CD14-positive monocyte (primary cell): Measurements from ENCODE around the gene KAT6B. TPM values are rescaled to one million over a fixed set of nuclear protein-coding genes. Genes with fewer than 3 reads are reported as not detected.

Source experiments
- DNase-seq, 3 donors: peaks; one replicate each; pipeline ENCODE4 v3.0.0-alpha.2; 2011 to 2022
- H2AFZ ChIP-seq: 2 replicates; pipeline ENCODE4 v1.6.0; 2012; ENCODE audit warnings: mild to moderate bottlenecking, low read depth, low read length, inconsistent platforms; ENCODE audit not compliant: insufficient read depth, poor library complexity, severe bottlenecking
- H3K27ac ChIP-seq, 2 donors: 1 replicate in 1 of 2; 2 replicates in 1 of 2; pipeline ENCODE4 v1.5.1; 2012 to 2013; ENCODE audit warnings: low read length in 2 of 2, control low read depth in 1 of 2, inconsistent platforms in 1 of 2, low read depth in 1 of 2, mild to moderate bottlenecking in 1 of 2
- H3K27me3 ChIP-seq, 2 donors: one replicate each; pipeline versions ENCODE4 v1.6.0 to v1.6.1; 2011 to 2013; ENCODE audit warnings: low read length in 2 of 2; ENCODE audit not compliant: control insufficient read depth in 2 of 2, insufficient read depth in 2 of 2
- H3K36me3 ChIP-seq, 2 donors: replicated peaks in 1 of 2; 1 replicate in 1 of 2; 2 replicates in 1 of 2; pipeline versions ENCODE4 v1.5.1 to v1.6.1; 2012 to 2013; ENCODE audit warnings: low read length in 2 of 2, control low read depth in 1 of 2, inconsistent platforms in 1 of 2, mild to moderate bottlenecking in 1 of 2; ENCODE audit not compliant: insufficient read depth in 2 of 2, control insufficient read depth in 1 of 2
- H3K4me1 ChIP-seq, 2 donors: 1 replicate in 1 of 2; 2 replicates in 1 of 2; pipeline versions ENCODE4 v1.5.1 to v1.6.1; 2012 to 2013; ENCODE audit warnings: low read length in 2 of 2, control low read depth in 1 of 2, inconsistent platforms in 1 of 2, mild to moderate bottlenecking in 1 of 2, moderate library complexity in 1 of 2; ENCODE audit not compliant: insufficient read depth in 2 of 2, control insufficient read depth in 1 of 2
- H3K4me2 ChIP-seq: replicated peaks from 2 replicates; pipeline ENCODE3; 2012; ENCODE audit warnings: low read length, moderate library complexity, mild to moderate bottlenecking; ENCODE audit not compliant: poor library complexity, severe bottlenecking; ENCODE audit errors: extremely low read depth
- H3K4me3 ChIP-seq, 3 experiments: fragments of 200-600 bp in 1 of 3; sonication (generic) in 1 of 3; replicated peaks in 1 of 3; 1 replicate in 2 of 3; 2 replicates in 1 of 3; pipeline ENCODE4 v1.5.1; 2011 to 2013; ENCODE audit warnings: low read length in 3 of 3, mild to moderate bottlenecking in 3 of 3, control low read depth in 2 of 3, low read depth in 2 of 3, inconsistent platforms in 1 of 3, moderate library complexity in 1 of 3
- H3K79me2 ChIP-seq: 2 replicates; pipeline ENCODE4 v1.6.0; 2012; ENCODE audit warnings: mild to moderate bottlenecking, control low read depth, inconsistent platforms, low read length, moderate library complexity; ENCODE audit not compliant: insufficient read depth
- H3K9ac ChIP-seq: 2 replicates; pipeline ENCODE4 v1.6.0; 2017; ENCODE audit warnings: low read length, mild to moderate bottlenecking; ENCODE audit not compliant: insufficient read depth, poor library complexity, severe bottlenecking
- H3K9me3 ChIP-seq, 2 donors: replicated peaks in 1 of 2; 1 replicate in 1 of 2; 2 replicates in 1 of 2; pipeline versions ENCODE4 v1.5.1 to v1.6.1; 2012 to 2013; ENCODE audit warnings: low read length in 2 of 2, control low read depth in 1 of 2; ENCODE audit not compliant: control insufficient read depth in 1 of 2, insufficient read depth in 1 of 2
- H4K20me1 ChIP-seq: 2 replicates; pipeline ENCODE4 v1.6.0; 2012; ENCODE audit warnings: mild to moderate bottlenecking, low read length, control low read depth, moderate library complexity; ENCODE audit not compliant: insufficient read depth
- H3K27ac Mint-ChIP-seq, 7 donors: one replicate each; pipeline ENCODE4 v1.8.0; 2020; ENCODE audit warnings: mild to moderate bottlenecking in 7 of 7, mixed read lengths in 7 of 7, moderate library complexity in 6 of 7, inconsistent platforms in 2 of 7
- H3K27me3 Mint-ChIP-seq, 3 donors: one replicate each; pipeline ENCODE4 v1.8.0; 2021 to 2022; ENCODE audit warnings: low read depth in 3 of 3, mild to moderate bottlenecking in 3 of 3, mixed read lengths in 3 of 3, moderate library complexity in 3 of 3, inconsistent platforms in 1 of 3
- H3K36me3 Mint-ChIP-seq, 2 donors: one replicate each; pipeline ENCODE4 v1.8.0; 2020; ENCODE audit warnings: mixed read lengths in 2 of 2, inconsistent platforms in 1 of 2, mild to moderate bottlenecking in 1 of 2
- H3K4me1 Mint-ChIP-seq: one replicate; pipeline ENCODE4 v1.8.0; 2020; ENCODE audit warnings: mild to moderate bottlenecking, mixed read lengths
- H3K4me3 Mint-ChIP-seq, 2 donors: one replicate each; pipeline ENCODE4 v1.8.0; 2020; ENCODE audit warnings: mild to moderate bottlenecking in 2 of 2, mixed read lengths in 2 of 2, moderate library complexity in 1 of 2
- H3K9me3 Mint-ChIP-seq, 7 donors: one replicate each; pipeline ENCODE4 v1.8.0; 2020 to 2022; ENCODE audit warnings: mixed read lengths in 7 of 7, mild to moderate bottlenecking in 6 of 7, moderate library complexity in 6 of 7, inconsistent platforms in 2 of 7
- CTCF ChIP-seq: fragments of 200-600 bp; IDR thresholded peaks from one replicate; pipeline ENCODE4 v1.8.0; 2022; ENCODE audit warnings: antibody characterized with exemption, mild to moderate bottlenecking
- WGBS: methylation state at CpG from one replicate; pipeline ENCODE4 v1.1.5; 2013; ENCODE audit warnings: missing lambda C conversion rate; ENCODE audit not compliant: insufficient coverage; 5-methylcytosine and 5-hydroxymethylcytosine counted together
- intact Hi-C, 2 donors: fragments of 100-400 bp; cut with micrococcal nuclease; formaldehyde crosslinking; loops; one replicate each; pipeline versions ENCODE4 v1.15.0 to v1.15.1; 2023
- polyA plus RNA-seq, 3 donors: library from polyadenylated mRNA; depleted of rRNA in 1 of 3; unstranded in 2 of 3; stranded (reverse) in 1 of 3; fragments of 300-500 nt in 2 of 3; fragments of >200 nt in 1 of 3; fragmentation: Illumina TruSeq in 2 of 3; gene quantifications; 1 replicate in 2 of 3; 2 replicates in 1 of 3; pipeline ENCODE4 v1.2.3, GENCODE V29; 2012 to 2021

Gene KAT6B
- polyA plus RNA-seq, 3 donors = 3.3 to 6.4 (median 6.2) TPM

DNA sequence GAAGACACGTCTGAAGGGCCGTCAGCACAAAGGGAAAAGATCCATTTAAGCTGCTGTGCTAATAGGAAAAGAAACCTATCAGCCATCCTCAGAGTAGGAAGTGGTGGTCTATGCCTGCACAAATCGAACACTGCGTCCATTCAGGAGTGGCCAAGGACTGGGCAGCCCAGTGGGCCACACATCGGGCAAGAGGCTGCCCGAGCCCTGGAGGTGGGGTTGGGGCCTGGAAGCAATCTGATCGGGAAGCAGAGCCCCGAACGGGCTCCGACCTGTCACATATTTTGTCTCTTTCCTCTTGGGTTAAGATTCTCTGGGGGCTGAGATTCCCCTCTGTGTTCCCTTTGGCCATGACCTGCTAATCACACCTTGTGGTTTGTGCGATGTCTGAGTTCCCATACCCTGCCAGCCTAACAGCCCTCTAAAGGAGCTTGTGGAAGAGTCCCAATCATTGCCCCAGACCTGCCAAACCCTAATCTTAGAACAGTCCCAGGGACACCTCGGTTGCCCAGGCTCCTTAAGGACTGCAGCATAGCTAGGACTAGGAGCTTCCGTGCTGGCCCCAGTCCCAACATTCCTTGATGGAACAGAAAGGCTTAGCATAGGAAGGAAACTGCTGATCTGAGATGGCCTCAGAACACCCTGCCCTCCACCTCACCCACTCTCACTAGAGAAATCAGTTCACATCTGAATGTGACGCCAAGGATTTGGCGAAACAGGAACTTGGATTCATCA, 207.2 kb downstream of the KAT6B start:
- no peaks in the 10 kb centered on the region for H4K20me1 ChIP-seq
- H3K27me3 ChIP-seq = no peaks in the 10 kb centered on the region
- Mint-ChIP-seq H3K27me3 (peaks cover 0 to 3% (median 1%) of the 10 kb centered on the region in 3 donors), H3K9me3 (no peaks in the 10 kb centered on the region), H3K36me3 (peaks cover 23 to 26% of the 10 kb centered on the region in 2 donors), H3K27ac (peak overlapping the region in 1 of 7 donors; percentile 10), H3K4me1 (peaks cover 14% of the 10 kb centered on the region), H3K4me3 (no peak overlapping the region)
- H3K9me3 ChIP-seq = no peaks in the 10 kb centered on the region
- no peak overlapping the region for H3K9ac ChIP-seq
- H3K4me1 ChIP-seq = no peaks in the 10 kb centered on the region
- TF ChIP-seq CTCF = no peak
- H3K79me2 ChIP-seq = no peaks in the 10 kb centered on the region
- peaks cover 14 to 24% of the 10 kb centered on the region in 2 donors for H3K36me3 ChIP-seq
- H3K4me2 ChIP-seq = no peak overlapping the region
- H3K4me3 ChIP-seq = no peak overlapping the region
- H2AFZ ChIP-seq = no peak overlapping the region
- DNase-seq = no peak
- 90% methylated on average over 7 of the region's 15 CpGs for WGBS
- intact Hi-C loops = no loop called here
- H3K27ac ChIP-seq = no peak overlapping the region

- 75% methylated on average over 4 of the region's 5 CpGs for WGBS
- H3K79me2 ChIP-seq = no peaks in the 10 kb centered on the region
- H3K36me3 ChIP-seq = peaks cover 14 to 23% of the 10 kb centered on the region in 2 donors
- no peaks in the 10 kb centered on the region for H3K9me3 ChIP-seq
- peaks cover 0 to 3% (median 1%) of the 10 kb centered on the region in 3 donors for H3K27me3 Mint-ChIP-seq
- no peak overlapping the region for H3K9ac ChIP-seq
- H3K4me1 Mint-ChIP-seq = peaks cover 9% of the 10 kb centered on the region
- peaks cover 18 to 21% of the 10 kb centered on the region in 2 donors for H3K36me3 Mint-ChIP-seq
- intact Hi-C loops = no loop called here
- H2AFZ ChIP-seq = no peak overlapping the region
- no peak overlapping the region for H3K4me3 ChIP-seq
- no peak for DNase-seq
- no peak overlapping the region for H3K4me2 ChIP-seq
- no peaks in the 10 kb centered on the region for H3K9me3 Mint-ChIP-seq
- no peak overlapping the region for H3K4me3 Mint-ChIP-seq
- peak overlapping the region in 1 of 7 donors; percentile 47 for H3K27ac Mint-ChIP-seq
- no peaks in the 10 kb centered on the region for H4K20me1 ChIP-seq
- H3K27ac ChIP-seq = no peak overlapping the region
- TF ChIP-seq CTCF = no peak
- H3K27me3 ChIP-seq = no peaks in the 10 kb centered on the region
- no peaks in the 10 kb centered on the region for H3K4me1 ChIP-seq
Observed at GRCh38 chr10:75034131-75034512, 207.7 kb downstream of the KAT6B start.
